ENCODE data around the gene NLGN1.

NLGN1 gene

DNA sequence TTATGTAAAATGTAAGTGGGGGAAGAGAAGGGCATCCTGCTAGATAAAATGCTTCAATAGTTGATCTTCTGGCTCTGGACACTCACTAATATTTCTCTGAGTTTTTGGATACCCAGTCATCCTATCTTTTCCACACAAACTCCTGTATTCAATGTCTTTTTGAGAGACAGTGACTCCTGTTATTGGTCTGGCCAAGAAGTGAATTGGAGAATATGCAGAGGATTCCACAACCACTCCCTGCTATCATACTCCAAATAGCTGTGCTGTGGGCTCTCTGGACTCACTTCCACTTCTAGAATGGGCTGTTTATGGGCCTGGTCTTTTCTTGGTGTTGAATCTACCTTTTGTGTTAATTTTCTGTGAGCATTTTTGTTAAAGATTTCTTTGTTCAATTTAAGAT lies 376.8 kb downstream of the NLGN1 start:
- no peak for DNase-seq

GRCh38 chr3:173778251-173778650 lies 380.7 kb downstream of the NLGN1 start:
- no peak for DNase-seq

- DNase-seq: no peak
Measured at GRCh38 chr3:173780067-173780466, 382.5 kb downstream of the NLGN1 start.

DNA sequence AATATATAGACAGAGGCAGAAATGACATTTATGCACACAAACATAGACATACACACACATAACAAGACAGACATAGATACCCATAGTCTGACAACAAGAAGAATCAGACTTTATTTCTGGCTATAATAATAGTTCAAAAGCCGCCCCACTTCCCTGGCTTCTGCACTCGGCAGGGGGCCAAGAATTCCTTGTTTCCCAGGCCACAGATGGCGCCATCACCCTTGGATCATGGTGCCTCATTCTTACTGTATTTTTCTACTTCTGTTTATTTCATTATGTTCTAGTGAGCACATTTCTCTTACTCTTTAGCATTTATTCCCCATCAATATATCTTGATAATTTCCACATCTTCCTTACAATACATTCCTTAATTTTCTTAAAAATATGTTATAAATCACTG lies 387.5 kb downstream of the NLGN1 start:
- peak; percentile 29 for DNase-seq

- no peak for DNase-seq
Measured at GRCh38 chr3:173789530-173790162, 392.1 kb downstream of the NLGN1 start.

DNA sequence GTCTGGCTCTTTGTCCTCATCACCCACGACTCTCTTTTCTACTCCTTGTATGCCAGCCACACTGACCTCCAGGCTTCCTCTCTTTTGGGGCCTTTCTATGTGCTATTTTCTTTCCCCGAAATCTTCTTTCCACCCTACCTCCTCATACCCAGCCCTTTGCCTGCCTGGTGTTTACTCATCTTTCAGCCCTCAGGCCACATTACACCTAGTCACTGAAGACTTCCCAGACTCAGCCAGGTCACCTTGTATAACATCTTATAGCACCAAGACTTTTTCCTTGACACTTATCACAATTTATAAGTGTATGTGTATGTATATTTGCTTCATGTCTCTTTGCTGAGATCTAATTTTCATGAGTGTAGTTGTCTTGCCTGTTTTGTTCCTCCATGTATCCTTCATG lies 396.4 kb downstream of the NLGN1 start:
- DNase-seq: no peak

GRCh38 chr3:173796405-173796804 lies 398.9 kb downstream of the NLGN1 start:
- no peak for DNase-seq

GRCh38 chr3:173796890-173797289 lies 399.3 kb downstream of the NLGN1 start:
- DNase-seq: peak; percentile 41

- DNase-seq: no peak
Measured at GRCh38 chr3:173799060-173799816, 401.7 kb downstream of the NLGN1 start.

DNA sequence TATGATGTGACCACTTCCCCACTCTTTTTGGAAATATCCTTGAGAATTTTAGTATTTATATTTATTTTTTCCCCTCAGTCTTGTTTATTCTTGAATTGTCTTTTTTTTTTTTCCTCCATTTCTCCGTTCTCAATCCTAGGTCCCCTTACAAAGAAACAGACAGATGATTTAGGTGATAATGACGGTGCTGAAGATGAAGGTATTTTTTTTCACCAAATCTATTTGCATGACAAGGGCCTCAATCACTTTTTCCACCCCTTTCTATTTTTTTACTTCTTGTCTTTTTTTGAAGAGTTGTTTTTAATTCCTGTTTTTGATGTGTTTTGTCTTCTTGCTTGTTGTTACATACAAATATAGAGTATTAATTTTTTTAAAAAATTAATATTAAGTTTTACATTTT lies 402.6 kb downstream of the NLGN1 start:
- DNase-seq: no peak

- no peak for DNase-seq
Measured at GRCh38 chr3:173814809-173815208, 417.3 kb downstream of the NLGN1 start.

DNA sequence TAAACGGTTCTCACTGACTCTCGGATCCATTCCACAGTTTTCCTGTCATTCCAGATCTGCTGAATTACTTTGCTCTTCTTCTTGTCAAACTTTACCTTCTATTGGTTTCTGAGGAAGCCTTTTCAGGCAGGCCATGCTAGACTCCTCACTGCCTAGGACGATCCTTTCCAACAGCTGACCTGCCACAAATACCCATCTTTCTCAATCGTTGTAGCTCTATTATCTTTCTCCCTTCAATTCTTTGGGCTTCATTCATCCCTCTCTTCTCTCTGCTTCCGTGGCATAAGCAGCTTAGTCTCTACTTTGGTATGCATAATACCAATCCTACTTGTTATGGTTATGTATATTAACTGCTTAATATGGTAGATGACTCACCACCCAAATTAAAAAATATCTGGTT lies 421.8 kb downstream of the NLGN1 start:
- no peak for DNase-seq

DNA sequence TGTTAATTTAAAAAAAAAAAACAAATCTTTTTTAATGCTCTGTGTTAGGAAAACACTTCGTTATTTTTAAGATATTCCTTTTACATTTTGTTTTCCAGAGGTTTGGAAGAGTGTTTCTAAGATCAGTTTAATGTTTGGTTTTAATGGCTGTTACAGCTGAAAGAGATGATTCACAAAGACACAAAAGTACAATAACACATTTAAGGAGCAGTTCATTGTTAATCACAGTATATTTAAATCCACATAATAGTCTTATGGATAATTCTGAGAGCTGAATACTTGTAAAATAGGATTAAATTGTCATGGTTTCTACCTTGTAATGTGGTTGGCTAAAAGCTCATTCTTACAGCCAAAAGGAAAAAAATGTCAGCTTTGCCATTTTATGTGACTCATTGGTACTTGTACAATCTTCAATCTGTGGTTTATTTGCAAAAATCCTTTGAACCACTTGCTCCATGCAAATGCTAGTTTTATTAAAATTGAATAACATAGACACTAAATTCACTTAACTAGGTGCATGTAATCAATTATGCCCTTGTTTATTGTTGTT lies 426.4 kb downstream of the NLGN1 start:
- no peak for DNase-seq

- DNase-seq: no peak
Measured at GRCh38 chr3:173825730-173826129, 428.2 kb downstream of the NLGN1 start.

DNA sequence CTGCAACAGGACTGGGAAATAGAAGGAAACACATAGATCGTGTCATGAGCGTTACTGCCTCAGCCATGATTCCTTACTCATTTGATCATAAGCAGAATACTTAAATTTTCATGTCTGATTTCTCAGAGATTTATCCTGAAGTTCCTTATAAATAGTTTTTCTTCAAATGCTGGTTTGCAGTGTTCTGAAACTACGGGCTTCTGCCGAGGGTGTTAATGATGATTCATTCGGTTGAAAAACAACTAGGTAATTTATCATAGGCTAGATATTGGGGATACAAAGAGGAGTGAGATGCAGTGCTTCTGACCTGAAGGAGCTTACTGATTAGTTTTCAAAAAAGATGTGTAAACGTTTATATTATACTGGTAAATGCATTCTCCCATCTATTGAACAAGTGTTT lies 428.9 kb downstream of the NLGN1 start:
- DNase-seq: no peak

DNA sequence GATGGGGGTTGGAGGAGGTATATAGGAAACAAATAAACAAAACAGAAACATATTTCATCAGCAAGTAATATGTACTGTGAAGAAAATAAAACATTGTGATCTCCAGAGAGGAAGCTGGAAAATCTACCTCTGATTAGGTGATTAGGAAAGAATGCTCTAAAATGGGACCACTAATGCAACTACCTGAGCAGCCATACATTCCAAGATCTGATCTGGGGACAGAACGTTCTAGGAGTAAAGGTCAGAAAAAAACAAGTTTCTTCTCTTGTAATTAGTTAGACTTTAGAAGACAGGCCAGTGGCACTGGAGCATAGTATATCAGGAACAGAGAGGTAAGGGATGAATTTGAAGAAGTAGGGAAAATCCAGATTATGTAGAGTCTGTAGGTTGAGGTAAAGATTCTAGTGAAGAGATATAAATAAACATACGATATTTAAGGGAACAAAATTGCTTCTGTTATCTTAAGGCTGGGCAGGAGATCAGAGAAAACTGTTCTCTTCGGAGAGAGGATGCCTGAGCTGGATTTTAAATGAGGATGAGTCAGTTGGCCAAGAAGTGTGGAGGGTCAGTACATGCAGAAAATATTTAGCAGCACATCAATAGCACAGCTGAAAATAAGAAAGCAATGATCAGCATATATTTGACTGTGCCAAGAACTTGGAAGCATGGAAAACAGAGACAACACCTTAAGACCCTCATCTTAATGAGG lies 429.5 kb downstream of the NLGN1 start:
- DNase-seq: no peak

DNA sequence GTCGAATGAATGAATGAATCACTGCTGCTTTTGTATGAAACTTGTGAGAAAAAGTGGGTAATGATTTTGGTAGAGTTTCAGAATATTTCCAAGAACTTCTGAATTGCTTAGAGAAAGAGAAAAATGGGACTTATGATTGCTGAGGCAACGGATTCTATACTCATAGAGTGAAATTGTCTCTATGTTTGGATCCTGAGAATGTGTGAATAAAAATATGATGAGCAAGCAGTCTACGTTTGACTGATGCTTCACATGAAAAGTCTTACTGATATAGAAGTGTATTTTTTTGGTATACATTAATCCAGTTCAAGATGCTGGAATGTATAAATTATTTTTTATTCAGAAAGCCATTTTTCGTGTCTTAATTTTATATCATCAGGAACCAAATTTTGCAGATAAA lies 441.1 kb downstream of the NLGN1 start:
- DNase-seq: no peak

DNA sequence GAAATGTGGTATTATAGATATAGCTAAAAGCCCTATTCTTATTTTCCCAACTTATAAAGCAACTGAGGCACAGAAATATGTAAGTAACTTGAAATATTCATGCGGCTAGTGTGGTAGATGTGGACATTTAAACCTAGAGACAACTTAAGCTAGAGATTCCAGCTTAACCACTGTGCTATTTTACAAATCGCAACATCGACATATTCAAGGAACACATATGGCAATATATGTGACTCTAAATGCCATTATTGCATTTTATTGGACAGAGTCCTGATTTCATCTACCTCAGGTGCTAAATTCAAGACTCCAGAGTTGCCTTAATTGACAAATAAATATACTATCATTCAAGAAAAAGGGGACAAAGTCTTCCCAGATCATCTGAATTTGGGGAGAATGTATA lies 442.3 kb downstream of the NLGN1 start:
- DNase-seq: no peak

- DNase-seq: no peak
Measured at GRCh38 chr3:173841334-173841733, 443.8 kb downstream of the NLGN1 start.

- no peak for DNase-seq
Measured at GRCh38 chr3:173843060-173843459, 445.5 kb downstream of the NLGN1 start.

DNA sequence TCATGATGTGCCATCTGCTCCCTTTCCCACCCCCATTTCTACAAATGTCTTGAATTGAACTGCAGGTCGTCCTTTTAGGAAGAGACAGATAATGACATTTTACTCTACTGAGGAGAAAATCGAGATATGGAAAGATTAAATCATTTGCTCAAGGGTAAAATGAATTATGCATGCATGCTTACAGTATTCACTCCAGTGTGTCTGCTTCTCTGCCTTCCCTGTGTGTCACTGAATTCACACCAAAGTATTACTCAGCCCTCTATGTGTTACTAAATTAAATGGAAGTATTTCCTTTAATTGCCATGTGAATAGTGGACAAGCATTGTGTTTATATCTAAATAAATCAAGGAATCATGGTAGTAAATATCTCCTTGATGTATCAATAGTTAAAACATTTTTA lies 449.0 kb downstream of the NLGN1 start:
- DNase-seq: no peak

DNA sequence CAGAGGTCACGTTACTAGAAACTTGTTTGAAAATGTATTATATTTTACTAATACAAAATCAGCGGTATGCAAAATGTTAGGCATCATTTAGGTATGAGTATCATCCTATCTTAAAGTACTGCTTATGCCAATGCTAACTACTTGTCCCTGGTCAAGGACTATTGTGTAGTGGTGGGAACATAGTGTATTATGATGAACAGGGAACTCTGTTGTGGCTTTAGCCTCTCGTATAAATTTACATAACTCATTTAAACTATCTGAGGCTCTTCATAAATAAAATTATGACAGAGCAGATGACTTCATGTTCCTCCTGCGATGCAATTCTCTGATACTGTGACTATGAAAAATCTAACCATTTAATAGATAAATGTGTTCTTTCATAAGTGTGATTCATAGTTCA lies 451.9 kb downstream of the NLGN1 start:
- DNase-seq: no peak

DNA sequence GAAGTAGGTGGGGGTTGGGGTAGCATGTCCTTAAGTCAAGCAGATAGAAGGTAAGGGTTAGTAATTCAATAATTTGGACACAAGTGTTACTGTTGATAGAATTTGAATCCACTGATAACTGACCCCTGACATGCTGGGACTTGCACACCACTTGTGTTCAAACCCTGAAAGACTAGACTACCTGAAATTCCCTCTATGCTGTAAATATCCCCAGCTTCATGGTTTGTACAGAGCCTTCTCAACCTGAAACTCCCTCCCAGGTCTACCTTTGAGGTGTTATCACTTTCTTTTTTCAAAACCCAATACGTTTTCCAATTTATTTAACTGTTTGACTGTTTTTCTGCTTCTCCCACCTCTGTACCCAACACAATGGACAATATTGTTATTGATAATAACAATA lies 459.6 kb downstream of the NLGN1 start:
- DNase-seq: no peak

DNA sequence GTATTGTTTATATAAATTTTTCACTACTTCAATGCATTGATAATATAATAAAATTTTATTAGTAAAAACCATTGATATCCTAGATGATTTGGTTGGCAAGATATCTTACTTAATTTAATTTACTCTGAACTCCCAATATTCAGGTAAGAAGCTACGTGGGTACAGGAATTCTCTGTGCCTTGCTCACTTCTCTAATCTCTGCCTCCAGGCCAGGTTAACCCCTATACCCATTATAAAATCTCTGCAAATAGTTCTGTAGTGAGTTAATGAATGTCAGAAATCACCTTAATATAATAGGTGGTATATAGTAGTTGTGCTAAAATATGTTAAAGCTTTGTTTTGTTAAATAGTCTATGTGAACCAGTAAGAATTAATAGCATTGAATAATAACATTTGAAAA lies 465.2 kb downstream of the NLGN1 start:
- no peak for DNase-seq

Data from NCI-H82 (cell line).